ENCODE results near the gene DDHD1.

- TF ChIP-seq CTCF (IDR thresholded peaks at IDR 0.05), result no peak
- no peak for TF ChIP-seq KDM1A (IDR thresholded peaks at IDR 0.05; ENCODE audit: low read depth)
Measured at GRCh38 chr14:53027562-53027961, 125.6 kb downstream of the DDHD1 start.

Measured in A549 (cell line).